HuH-7 (cell line): ENCODE results near the gene GTF3C1.
"Not testable (repeated sequence)": the region's sequence is repeated elsewhere in the genome, so short reads cannot be mapped to it uniquely, and the experiment has no call there.

Source experiments
- DNase-seq: peaks from one replicate; pipeline ENCODE4 v3.0.0; 2011; ENCODE audit warnings: low spot score

The GTF3C1 gene

DNA sequence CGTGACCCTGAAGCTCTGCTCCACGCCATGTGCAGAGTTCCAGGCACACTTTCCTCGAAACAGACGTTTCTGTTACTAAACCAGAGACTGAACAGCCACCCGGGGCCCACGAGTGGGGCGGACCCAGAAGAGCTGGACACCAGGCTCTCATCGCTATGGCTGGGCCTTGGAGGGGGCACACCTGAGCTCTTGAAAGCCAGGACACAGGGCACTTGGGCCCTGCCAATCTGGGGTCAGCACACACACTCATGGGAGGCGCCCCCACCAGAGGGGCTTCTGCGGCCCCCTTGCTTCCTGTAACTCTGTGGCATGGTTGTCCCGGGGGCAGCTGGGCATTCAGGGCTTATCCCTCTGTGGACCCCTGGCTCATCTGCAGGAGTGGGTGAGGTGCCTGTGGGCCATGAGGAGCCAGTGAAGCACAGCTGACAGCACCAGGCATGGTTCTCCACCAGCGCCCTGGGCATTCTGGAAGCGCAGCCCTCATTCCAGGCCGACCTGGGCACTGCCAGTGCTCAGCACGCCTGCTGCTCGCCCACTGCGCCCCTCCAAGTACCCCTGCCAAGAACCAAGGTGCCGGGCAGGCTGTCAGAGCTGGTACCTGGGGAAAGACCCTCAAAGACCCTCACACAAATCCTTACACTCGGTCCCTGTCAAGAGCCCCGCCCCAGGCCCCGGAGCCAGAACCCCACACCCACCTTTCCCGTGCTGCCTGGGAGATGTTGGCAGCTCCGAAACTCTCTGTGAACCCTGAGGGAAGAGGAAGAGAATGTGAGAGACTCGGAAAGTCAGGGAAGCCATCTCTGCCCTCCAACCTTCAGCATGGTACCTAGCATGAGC, 86.6 kb downstream of the GTF3C1 start:
- no peak for DNase-seq

DNA sequence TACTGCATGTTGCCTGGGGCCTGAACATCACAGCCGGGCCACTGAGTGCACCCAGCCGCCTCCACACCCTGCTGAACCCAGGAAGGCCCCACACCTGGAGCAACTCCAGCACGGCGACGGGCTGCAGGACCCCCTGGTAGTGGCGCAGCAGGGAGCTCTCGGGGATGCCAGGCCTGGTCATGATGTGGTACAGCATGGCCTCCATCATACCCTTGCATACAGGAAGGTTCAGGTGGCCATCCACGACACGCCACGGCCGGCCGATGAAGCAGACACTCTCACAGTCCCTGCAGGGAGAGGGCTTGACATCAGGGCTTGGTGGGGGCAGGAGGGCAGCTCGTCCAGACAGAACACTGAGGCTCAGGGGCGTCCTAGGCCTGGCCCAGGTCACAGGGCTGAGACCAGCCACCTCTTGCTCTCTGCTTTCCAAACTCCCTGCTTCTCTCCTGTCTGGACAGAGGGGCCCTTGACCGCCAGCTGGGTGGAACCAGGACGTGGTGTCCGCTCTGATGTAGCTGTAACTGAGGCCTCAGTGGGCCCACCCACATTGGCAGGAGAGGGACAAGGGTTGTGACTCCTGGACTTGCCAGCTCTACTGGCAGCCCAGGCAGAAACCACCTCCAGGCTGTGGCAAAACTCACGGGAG, 87.4 kb downstream of the GTF3C1 start:
- DNase-seq, result no peak

DNA sequence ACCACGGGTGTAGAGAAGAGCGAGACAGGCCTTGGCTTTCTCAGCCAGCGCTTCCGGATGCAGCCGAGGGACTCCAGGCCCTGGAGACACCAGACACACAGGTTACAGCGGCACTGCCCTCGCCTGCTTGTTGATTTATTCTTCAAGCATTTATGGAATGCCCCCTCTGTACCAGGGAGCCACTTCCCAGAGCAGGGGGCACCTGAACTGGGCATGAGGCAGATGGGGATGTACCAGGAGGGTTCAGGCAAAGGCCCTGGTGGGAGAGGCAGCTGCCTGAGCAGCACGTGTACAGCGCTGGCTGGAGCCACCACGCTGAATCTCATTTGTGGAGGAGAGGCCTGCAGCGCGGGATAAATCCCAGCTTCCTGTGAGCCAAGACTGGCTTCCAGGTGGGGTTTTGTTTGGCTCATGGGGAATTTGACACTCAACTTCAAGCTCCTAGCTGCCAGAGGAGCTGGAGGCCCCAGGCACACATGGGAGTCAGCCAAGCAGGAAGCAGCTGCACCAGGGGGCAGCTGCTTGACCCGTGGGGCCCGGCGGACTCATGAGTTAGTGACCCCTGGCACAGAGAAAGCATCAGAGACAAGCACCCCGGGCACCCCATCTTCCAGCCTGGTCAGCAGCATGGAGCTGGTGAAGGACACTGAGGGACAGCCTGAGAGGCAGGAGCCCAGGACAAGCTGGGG, 88.1 kb downstream of the GTF3C1 start:
- DNase-seq, result no peak

DNA sequence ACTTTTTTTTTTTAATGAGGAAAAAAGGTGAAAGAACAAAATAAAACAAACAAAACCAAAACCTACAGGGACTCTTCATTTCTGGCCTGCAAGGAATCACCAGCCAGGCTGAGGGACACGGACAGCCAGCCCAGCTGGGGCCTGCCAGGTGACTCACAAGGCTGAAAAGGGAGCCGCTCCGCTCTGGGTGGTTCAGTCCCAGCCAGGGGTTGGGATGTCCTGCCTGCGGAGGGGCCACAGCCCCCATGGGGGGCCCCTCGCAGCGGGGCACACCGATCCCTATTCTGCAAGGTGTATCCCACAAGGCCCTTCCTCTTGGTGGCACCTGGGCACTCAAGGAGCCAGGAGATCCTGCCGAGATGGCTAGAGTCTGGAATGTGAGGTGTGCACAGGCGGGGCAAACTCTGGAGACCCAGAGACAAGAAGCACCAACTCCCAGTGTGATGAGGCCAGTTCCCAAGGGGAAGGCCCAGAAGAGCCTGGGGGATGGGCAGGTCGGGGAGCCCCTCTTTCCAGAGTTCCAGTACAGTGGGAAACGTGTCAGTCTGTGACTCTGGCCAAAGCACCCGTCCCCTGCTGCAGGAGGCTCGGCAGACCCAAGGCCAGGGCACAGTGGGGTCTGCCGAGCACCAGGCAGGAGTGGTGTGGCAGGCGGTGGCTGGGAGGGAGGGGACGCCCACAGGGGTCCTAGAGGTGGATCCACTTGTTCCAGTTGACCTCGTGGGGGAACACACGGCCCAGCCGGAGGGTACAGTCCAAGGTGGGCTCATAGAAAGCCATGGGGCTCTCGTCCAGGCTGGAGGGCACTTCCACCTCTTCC, 88.8 kb downstream of the GTF3C1 start:
- DNase-seq, result no peak

DNA sequence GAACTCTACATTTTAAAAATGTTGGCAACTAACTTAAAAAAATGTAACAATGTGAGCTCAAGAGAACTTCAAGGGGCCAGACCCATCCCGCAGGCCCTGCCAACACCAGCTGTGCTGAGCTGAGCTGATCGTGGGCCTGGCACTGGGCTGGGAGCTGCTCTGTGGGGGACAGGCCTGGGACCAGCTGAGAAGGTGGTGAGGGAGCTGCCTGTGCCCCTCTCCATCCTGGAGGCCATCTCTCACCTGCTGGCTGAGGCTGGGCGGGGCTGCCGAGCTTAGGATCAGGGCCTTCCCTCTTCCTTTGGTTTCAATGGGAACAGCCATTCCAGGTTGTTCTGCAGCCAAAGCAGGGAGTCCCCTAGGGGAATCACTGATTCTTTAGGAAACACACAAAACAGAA, 89.5 kb downstream of the GTF3C1 start:
- DNase-seq, result no peak

DNA sequence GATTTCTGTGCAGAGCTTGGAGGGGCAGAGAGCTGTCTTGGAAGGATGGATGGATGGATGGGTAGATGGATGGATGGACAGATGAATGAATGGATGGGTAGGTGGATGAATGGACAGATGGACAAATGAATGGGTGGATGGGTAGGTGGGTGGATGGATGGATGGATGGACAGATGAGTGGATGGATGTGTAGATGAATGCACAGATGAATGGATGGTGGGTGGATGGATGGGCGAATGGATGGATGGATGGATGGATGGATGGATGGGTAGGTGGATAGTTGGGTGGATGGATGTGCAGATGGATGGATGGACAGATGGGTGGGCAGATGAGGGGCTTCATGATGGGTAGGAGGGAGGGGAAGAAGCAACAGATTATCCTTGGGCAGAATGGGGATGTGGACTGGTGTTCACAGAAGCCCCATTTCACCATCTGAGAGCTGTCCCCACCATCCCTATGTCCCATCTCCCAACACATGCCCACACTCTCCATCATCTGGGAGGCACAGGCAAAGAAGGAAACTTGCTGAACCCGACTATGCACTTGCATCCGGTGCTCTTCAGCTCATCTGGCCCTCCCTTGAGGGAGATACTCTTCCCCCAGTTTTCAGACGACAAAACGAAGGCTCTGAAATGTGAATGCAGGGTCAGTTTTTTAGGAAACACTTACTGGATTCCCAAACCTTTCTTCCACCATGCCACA, 90.6 kb downstream of the GTF3C1 start:
- DNase-seq, result no peak

DNA sequence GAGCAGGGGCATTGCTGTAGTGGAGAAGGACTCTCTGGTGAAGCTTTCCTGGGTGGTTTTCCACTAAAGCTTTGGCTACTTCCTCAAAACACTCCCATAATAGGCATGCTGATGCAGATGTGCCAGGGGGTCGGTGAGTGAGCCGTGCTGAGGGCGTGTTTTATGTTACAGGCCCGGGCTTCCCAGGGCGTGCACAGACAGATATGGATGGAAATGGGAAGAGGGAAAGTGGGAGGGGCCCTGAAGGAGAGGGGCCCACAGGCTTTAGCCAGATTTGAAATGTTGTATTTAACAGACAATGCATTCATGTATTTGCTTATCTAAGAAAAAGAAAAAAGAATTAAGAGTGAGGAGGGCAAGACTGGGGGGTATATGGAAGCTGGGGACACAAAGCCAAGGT, 91.5 kb downstream of the GTF3C1 start:
- no peak for DNase-seq

DNA sequence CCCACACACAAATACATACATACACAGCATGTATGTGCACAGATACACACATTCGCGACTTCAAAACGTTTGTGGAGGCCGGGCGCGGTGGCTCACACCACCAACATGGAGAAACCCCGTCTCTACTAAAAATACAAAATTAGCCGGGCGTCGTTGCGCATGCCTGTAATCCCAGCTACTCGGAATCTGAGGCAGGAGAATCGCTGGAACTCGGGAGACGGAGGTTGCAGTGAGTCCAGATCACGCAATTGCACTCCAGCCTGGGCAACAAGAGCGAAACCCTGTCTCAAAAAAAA, 92.2 kb downstream of the GTF3C1 start:
- not testable (repeated sequence) for DNase-seq

DNA sequence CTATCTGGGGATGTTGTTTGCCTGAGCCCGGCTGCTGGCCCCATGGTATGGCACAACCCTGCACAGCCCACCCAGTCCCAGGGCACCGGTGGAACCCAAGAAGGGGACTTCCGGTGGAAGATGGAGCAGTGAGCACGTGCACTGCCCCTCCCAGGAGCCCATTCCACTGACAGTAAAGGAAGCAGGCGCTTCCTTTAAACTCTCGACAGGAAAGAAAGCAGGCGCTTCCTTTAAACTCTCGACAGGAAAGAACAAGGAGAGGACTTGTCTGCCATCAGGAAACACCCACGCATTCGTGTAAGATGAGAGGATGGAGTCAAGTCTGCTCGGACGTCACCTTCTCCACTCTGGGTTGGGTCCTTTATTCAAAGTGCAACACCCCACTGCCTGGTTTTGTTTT, 94.0 kb downstream of the GTF3C1 start:
- DNase-seq, result no peak

DNA sequence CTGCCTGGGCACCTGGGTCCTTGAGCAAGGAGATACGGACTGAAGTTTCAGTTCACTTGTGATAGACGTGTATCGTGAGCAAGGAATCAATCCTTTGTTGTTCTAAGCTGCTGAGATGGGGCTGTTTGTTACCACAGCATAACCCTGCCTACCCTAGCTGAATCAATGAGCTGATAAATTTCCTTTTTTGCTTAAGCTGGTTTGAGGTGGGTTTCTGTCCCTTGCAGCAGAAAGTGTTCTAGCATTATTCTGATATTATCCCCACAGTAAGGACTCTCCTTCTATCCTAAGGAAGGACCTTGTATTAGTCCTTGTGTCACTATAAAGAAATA, 96.3 kb downstream of the GTF3C1 start:
- no peak for DNase-seq

DNA sequence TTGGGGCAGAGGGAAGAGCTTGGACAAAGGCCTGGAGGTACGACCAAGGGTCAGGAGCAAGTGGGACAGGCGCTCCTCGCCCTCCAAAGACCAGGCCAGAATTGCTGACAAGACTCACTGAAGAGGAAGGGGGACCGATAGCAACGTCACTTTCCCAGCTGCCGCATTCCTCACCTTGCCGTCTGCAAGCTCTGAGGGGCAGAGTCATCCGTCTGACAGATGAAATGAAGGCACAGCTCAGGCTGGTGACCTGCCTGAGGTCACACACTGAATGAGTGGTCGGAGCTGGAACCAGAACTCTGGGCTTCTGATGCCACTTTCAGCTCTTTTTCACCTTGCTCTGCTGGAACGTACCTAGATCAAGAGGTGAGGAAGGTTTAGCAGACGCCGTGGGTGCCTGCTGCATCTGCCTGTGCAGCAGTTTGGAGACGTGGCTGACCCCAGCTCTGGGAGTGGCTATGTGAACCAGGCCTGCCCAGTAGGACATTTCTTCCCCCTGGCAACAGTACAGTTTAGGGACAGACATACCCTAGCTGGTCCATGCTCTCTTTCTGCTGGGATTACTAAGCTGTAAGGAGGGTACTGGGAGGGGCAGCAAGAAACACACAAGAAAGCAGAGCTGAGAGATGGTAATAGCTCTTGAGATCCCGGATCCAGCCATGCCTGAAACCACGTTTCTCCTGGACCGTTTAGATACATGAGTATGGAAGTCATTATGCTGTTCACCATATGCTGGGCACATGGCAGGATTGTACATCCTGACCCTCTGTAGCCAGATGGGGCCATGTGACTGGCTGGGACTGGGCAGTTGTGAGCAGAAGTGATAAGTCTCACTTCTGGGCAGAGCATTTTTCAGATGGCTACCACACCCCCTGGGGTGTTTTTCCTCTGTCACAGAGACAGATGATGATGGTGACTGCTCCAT, 96.9 kb downstream of the GTF3C1 start:
- no peak for DNase-seq

DNA sequence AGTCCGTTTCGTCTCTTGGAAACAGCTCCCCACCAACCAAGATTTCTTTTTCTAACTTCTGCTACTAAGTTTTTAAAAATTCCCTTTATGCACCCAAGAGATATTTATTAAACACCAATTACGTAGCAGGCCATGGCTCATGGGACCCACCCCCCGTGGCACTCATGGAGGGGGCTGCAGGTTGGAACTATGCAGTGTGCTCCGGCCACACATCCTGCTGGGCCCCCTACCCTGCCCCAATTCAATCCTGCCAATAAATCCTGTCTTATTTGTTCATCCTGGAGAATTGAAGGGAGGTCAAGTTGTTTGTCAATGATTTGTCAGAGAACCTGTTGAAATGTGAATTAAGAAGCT, 99.5 kb downstream of the GTF3C1 start:
- no peak for DNase-seq

DNA sequence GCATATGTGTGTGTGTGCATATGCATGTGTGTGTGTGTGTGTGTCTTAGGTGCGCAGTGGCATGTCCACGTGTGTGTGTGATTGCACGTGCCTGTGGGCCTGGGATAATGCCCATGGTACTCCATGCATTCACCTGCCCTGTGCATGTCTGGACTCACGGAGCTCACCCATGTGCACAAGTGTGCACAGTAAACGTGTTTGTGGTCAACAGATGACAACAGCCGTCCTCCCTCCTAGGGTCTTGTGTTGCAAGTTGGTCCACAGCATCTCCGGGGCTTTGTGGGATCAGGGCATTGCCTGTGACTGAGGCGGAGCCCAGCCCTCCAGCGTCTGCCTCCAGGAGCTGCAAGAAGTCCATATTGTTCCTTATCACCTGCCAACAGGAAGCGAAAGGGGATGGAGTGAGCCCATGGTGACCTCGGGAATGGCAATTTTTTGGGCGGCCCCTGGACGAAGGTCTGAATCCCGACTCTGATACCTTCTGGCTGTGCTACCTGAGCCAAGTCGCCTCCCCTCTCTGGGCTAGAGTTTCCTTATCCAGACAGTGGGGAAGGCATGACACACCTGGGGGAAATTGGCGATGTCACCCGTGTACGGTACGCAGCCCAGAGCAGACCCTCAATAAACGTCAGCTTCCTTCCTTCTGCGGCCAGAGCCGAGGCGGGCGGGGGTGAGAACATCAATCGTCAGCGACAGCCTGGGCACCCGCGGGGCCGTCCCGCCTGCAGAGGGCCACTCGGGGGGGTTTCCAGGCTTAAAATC, 100.1 kb downstream of the GTF3C1 start:
- DNase-seq, result no peak

DNA sequence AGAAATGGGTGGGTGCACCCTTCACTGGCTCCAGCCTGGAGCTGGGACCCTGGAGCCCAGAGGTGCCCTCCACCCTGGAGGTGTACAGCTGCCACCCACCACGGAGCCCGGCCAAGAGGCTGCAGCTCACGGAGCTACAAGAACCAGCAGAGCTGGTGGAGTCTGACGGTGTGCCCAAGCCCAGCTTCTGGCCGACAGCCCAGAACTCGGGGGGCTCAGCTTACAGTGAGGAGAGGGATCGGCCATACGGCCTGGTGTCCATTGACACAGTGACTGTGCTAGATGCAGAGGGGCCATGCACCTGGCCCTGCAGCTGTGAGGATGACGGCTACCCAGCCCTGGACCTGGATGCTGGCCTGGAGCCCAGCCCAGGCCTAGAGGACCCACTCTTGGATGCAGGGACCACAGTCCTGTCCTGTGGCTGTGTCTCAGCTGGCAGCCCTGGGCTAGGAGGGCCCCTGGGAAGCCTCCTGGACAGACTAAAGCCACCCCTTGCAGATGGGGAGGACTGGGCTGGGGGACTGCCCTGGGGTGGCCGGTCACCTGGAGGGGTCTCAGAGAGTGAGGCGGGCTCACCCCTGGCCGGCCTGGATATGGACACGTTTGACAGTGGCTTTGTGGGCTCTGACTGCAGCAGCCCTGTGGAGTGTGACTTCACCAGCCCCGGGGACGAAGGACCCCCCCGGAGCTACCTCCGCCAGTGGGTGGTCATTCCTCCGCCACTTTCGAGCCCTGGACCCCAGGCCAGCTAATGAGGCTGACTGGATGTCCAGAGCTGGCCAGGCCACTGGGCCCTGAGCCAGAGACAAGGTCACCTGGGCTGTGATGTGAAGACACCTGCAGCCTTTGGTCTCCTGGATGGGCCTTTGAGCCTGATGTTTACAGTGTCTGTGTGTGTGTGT, 100.9 kb downstream of the GTF3C1 start:
- DNase-seq, result no peak

DNA sequence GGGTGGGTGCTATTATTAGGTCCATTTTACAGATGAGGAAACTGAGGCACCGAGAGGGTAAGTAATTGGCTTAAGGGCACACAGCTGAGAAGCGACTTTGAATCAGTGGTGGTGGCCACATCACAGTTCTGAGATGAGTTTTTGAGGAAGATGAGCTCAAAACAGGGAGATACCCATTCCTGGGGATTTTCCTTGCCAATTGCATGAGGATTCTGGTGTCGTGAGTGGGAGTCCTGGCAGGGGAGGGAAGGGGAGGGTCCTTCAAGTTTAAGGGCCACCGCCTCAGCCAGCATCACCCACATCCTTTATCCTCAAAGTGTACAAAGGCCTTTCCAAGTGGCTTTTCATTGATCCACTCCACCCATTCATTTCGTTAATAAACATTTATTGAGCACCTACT, 102.4 kb downstream of the GTF3C1 start:
- no peak for DNase-seq

DNA sequence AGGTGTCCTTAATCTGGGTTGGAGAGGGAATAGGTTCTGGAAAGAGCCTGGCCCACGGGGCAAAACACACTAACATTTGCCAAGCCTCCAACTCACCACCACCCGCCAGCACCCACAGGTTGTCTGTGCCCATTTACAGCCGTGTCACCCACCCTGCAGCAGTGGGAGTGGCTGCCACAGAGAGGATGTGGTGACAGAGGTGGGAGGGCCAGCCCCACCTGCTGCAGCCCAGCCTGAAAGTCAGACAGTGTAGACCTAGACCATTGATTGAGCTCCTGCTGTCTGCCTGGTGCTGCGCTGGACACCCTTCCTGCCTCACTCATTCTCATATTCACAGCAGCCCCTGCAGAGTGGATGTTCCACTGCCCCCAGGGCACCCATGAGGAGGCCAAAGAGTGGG, 103.0 kb downstream of the GTF3C1 start:
- DNase-seq, result no peak

DNA sequence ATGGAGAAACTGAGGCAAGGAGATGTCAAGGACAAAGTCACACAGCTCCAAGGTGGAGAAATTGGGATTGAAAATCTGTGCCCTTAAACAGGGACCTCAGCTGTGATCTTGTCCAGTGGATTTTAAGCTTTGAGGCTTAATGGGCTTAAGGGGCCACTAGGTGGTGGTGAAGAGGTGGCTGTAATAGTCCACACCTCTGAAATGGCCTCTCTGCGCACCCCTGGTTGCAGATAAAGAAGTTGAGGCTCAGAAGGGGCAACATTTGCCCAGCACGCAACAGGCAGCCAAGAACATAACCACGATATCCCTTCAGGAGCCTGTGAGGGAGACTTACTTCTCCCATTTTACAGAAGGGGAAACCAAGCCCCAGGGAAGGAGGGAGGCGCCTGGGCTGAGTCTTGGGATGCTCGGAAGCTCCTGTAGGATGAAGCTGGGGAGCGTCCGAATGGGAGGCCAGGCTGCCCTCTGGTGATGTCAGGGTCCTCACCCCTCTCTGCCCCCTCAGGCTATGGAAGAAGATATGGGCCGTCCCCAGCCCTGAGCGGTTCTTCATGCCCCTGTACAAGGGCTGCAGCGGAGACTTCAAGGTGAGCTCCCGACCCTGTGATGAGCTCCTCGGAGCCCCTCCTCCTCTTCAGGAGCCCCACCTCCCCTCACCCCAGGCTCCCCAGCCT, 104.1 kb downstream of the GTF3C1 start:
- no peak for DNase-seq

DNA sequence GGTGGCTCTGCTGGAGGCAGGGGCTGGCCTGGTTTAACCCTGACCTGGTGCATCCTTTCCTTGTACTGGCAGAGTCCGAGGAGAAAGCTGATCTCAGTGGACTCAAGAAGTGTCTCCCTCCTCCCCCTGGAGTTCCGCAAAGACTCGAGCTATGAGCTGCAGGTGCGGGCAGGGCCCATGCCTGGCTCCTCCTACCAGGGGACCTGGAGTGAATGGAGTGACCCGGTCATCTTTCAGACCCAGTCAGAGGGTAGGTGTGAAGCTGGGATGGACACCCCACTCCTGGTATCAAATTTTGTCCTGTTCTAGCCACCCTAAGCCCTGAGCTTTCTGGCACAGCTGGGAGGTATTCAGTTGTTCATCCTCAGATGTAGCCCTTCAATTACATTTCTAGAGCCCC, 105.2 kb downstream of the GTF3C1 start:
- DNase-seq, result no peak

DNA sequence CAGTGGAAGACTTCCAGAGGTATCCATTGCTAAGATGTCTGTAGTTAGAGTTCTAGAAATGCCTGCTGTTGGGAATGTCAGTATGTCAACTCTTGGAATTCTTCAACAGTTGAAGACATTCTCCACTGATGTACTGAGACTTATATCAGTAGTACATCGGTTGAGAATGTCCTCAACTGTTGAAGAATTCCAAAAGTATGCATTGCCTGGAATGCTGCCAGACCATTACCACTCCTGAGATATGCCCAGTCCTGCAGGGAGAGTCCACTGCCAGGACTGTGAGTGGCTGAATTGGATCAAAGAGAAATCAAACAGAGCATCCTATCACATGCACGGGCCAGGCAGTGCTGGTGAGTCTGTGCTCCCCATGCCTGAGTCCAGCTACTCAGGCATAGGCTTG, 105.7 kb downstream of the GTF3C1 start:
- no peak for DNase-seq
